ENCODE results near the gene P2RX1.
"Not testable (repeated sequence)": the region's sequence is repeated elsewhere in the genome, so short reads cannot be mapped to it uniquely, and the experiment has no call there.

Gene P2RX1

GRCh38 chr17:3950584-3950983, 34.3 kb upstream of the P2RX1 start:
- no peak overlapping the region for H3K4me3 ChIP-seq (ENCODE audit: low read length)
- no peak overlapping the region for H3K9ac ChIP-seq (ENCODE audit: low read depth, low read length)
- WGBS: 94% methylated on average over 12 of the region's 12 CpGs
- H3K4me1 ChIP-seq (ENCODE audit: insufficient read depth, low read length): no peaks in the 10 kb centered on the region; the same call in 1 of the 2 replicates
- H3K36me3 ChIP-seq (ENCODE audit: insufficient read depth, low read length): no peaks in the 10 kb centered on the region
- no peaks in the 10 kb centered on the region for H3K9me3 ChIP-seq (ENCODE audit: insufficient read depth, low read depth, low read length)
- no peaks in the 10 kb centered on the region for H3K27me3 ChIP-seq (ENCODE audit: insufficient read depth, low read length)
- H3K27ac ChIP-seq (ENCODE audit: low read depth, low read length): no peak overlapping the region

GRCh38 chr17:3949418-3949817, 33.2 kb upstream of the P2RX1 start:
- no peak overlapping the region for H3K9ac ChIP-seq (ENCODE audit: low read depth, low read length)
- H3K9me3 ChIP-seq (ENCODE audit: insufficient read depth, low read depth, low read length): no peaks in the 10 kb centered on the region
- H3K36me3 ChIP-seq (ENCODE audit: insufficient read depth, low read length): no peaks in the 10 kb centered on the region
- no peak overlapping the region for H3K27ac ChIP-seq (ENCODE audit: low read depth, low read length)
- H3K4me3 ChIP-seq (ENCODE audit: low read length): no peak overlapping the region
- peaks cover 1% of the 10 kb centered on the region for H3K27me3 ChIP-seq (ENCODE audit: insufficient read depth, low read length)
- 90% methylated on average over 3 of the region's 3 CpGs for WGBS
- H3K4me1 ChIP-seq (ENCODE audit: insufficient read depth, low read length): no peaks in the 10 kb centered on the region; the same call in 1 of the 2 replicates

GRCh38 chr17:3948551-3948950, 32.3 kb upstream of the P2RX1 start:
- not testable (repeated sequence) for H3K27me3 ChIP-seq (ENCODE audit: insufficient read depth, low read length); H3K9ac ChIP-seq (ENCODE audit: low read depth, low read length); H3K36me3 ChIP-seq (ENCODE audit: insufficient read depth, low read length); H3K27ac ChIP-seq (ENCODE audit: low read depth, low read length); H3K4me1 ChIP-seq (ENCODE audit: insufficient read depth, low read length); H3K9me3 ChIP-seq (ENCODE audit: insufficient read depth, low read depth, low read length); H3K4me3 ChIP-seq (ENCODE audit: low read length)
- 88% methylated on average over 3 of the region's 3 CpGs for WGBS

GRCh38 chr17:3947318-3947810, 31.1 kb upstream of the P2RX1 start:
- no peak overlapping the region for H3K27ac ChIP-seq (ENCODE audit: low read depth, low read length)
- peaks cover 4% of the 10 kb centered on the region; the same call in 1 of the 2 replicates for H3K4me1 ChIP-seq (ENCODE audit: insufficient read depth, low read length)
- H3K4me3 ChIP-seq (ENCODE audit: low read length): no peak overlapping the region
- no peaks in the 10 kb centered on the region for H3K36me3 ChIP-seq (ENCODE audit: insufficient read depth, low read length)
- no peaks in the 10 kb centered on the region for H3K9me3 ChIP-seq (ENCODE audit: insufficient read depth, low read depth, low read length)
- peaks cover 7% of the 10 kb centered on the region for H3K27me3 ChIP-seq (ENCODE audit: insufficient read depth, low read length)
- no peak overlapping the region for H3K9ac ChIP-seq (ENCODE audit: low read depth, low read length)
- 96% methylated on average over 43 of the region's 43 CpGs for WGBS

GRCh38 chr17:3946711-3947235, 30.5 kb upstream of the P2RX1 start:
- Histone ChIP-seq H3K27me3 (ENCODE audit: insufficient read depth, low read length) (peaks cover 7% of the 10 kb centered on the region), H3K27ac (ENCODE audit: low read depth, low read length) (no peak overlapping the region), H3K9ac (ENCODE audit: low read depth, low read length) (no peak overlapping the region), H3K9me3 (ENCODE audit: insufficient read depth, low read depth, low read length) (no peaks in the 10 kb centered on the region), H3K4me1 (ENCODE audit: insufficient read depth, low read length) (peaks cover 4% of the 10 kb centered on the region; the same call in 1 of the 2 replicates), H3K4me3 (ENCODE audit: low read length) (no peak overlapping the region), H3K36me3 (ENCODE audit: insufficient read depth, low read length) (no peaks in the 10 kb centered on the region)
- 86% methylated on average over 5 of the region's 5 CpGs for WGBS

- no peaks in the 10 kb centered on the region for H3K36me3 ChIP-seq (ENCODE audit: insufficient read depth, low read length)
- H3K9ac ChIP-seq (ENCODE audit: low read depth, low read length): peak overlapping the region; percentile 45; the same call in 1 of the 2 replicates
- H3K27me3 ChIP-seq (ENCODE audit: insufficient read depth, low read length): peaks cover 7% of the 10 kb centered on the region
- H3K4me1 ChIP-seq (ENCODE audit: insufficient read depth, low read length): peaks cover 4% of the 10 kb centered on the region; the same call in 1 of the 2 replicates
- peak overlapping the region; percentile 54 for H3K4me3 ChIP-seq (ENCODE audit: low read length)
- no peaks in the 10 kb centered on the region for H3K9me3 ChIP-seq (ENCODE audit: insufficient read depth, low read depth, low read length)
- H3K27ac ChIP-seq (ENCODE audit: low read depth, low read length): no peak overlapping the region
- WGBS: 15% methylated on average over 68 of the region's 68 CpGs
These were observed 28.5 kb upstream of the P2RX1 start for GRCh38 chr17:3944485-3945388.

GRCh38 chr17:3943240-3943891, 27.1 kb upstream of the P2RX1 start:
- Histone ChIP-seq H3K4me1 (ENCODE audit: insufficient read depth, low read length) (peaks cover 4% of the 10 kb centered on the region; the same call in 1 of the 2 replicates), H3K36me3 (ENCODE audit: insufficient read depth, low read length) (no peaks in the 10 kb centered on the region), H3K27ac (ENCODE audit: low read depth, low read length) (no peak overlapping the region), H3K4me3 (ENCODE audit: low read length) (no peak overlapping the region), H3K9ac (ENCODE audit: low read depth, low read length) (no peak overlapping the region), H3K27me3 (ENCODE audit: insufficient read depth, low read length) (peaks cover 7% of the 10 kb centered on the region), H3K9me3 (ENCODE audit: insufficient read depth, low read depth, low read length) (no peaks in the 10 kb centered on the region)
- 92% methylated on average over 23 of the region's 23 CpGs for WGBS

- no peak overlapping the region for H3K9ac ChIP-seq (ENCODE audit: low read depth, low read length)
- no peaks in the 10 kb centered on the region for H3K9me3 ChIP-seq (ENCODE audit: insufficient read depth, low read depth, low read length)
- 92% methylated on average over 48 of the region's 48 CpGs for WGBS
- peaks cover 7% of the 10 kb centered on the region for H3K27me3 ChIP-seq (ENCODE audit: insufficient read depth, low read length)
- H3K4me1 ChIP-seq (ENCODE audit: insufficient read depth, low read length): peaks cover 4% of the 10 kb centered on the region; the same call in 1 of the 2 replicates
- no peak overlapping the region for H3K4me3 ChIP-seq (ENCODE audit: low read length)
- no peaks in the 10 kb centered on the region for H3K36me3 ChIP-seq (ENCODE audit: insufficient read depth, low read length)
- H3K27ac ChIP-seq (ENCODE audit: low read depth, low read length): no peak overlapping the region
These were observed 24.9 kb upstream of the P2RX1 start for GRCh38 chr17:3940965-3941698.

- H3K4me3 ChIP-seq (ENCODE audit: low read length): no peak overlapping the region
- no peaks in the 10 kb centered on the region for H3K9me3 ChIP-seq (ENCODE audit: insufficient read depth, low read depth, low read length)
- no peak overlapping the region for H3K9ac ChIP-seq (ENCODE audit: low read depth, low read length)
- H3K4me1 ChIP-seq (ENCODE audit: insufficient read depth, low read length): no peaks in the 10 kb centered on the region
- 96% methylated on average over 17 of the region's 17 CpGs for WGBS
- no peak overlapping the region for H3K27ac ChIP-seq (ENCODE audit: low read depth, low read length)
- H3K27me3 ChIP-seq (ENCODE audit: insufficient read depth, low read length): no peaks in the 10 kb centered on the region
- H3K36me3 ChIP-seq (ENCODE audit: insufficient read depth, low read length): no peaks in the 10 kb centered on the region
These were observed 21.1 kb upstream of the P2RX1 start for GRCh38 chr17:3937359-3937758.

- H3K9me3 ChIP-seq (ENCODE audit: insufficient read depth, low read depth, low read length): no peaks in the 10 kb centered on the region
- H3K4me1 ChIP-seq (ENCODE audit: insufficient read depth, low read length): no peaks in the 10 kb centered on the region
- 93% methylated on average over 9 of the region's 9 CpGs for whole genome bisulfite sequencing
- H3K27me3 ChIP-seq (ENCODE audit: insufficient read depth, low read length): no peaks in the 10 kb centered on the region
- no peaks in the 10 kb centered on the region for H3K36me3 ChIP-seq (ENCODE audit: insufficient read depth, low read length)
- H3K27ac ChIP-seq (ENCODE audit: low read depth, low read length): no peak overlapping the region
- H3K9ac ChIP-seq (ENCODE audit: low read depth, low read length): no peak overlapping the region
- H3K4me3 ChIP-seq (ENCODE audit: low read length): no peak overlapping the region
These were observed 19.6 kb upstream of the P2RX1 start for GRCh38 chr17:3935825-3936355.
